Measurements from ENCODE around the gene SCARB1. TPM values are rescaled to one million over a fixed set of nuclear protein-coding genes. Genes with fewer than 3 reads are reported as not detected.

SCARB1 gene
- total and polyA plus RNA-seq, 9 of the 15 experiments (the other 6 are each of a cell fraction or from before 2014, with no cell fraction given) = 0.56 to 157 (median 52.8) TPM

- TF ChIP-seq POLR3G (IDR thresholded peaks at IDR 0.05; ENCODE audit: extremely low read depth, insufficient read length, insufficient replicate concordance) (no peak), ATF7 (IDR thresholded peaks at IDR 0.05) (no peak), CBX2 (IDR thresholded peaks at IDR 0.05; ENCODE audit: insufficient read depth, low read length, poor library complexity, severe bottlenecking) (no peak), ZNF3 (CRISPR knock-in tag; IDR thresholded peaks at IDR 0.05) (no peak), ZNF445 (CRISPR knock-in tag; IDR thresholded peaks at IDR 0.05; ENCODE audit: low read depth) (no peak), ZNF253 (CRISPR knock-in tag; conservative IDR thresholded peaks at IDR 0.05) (no peak), YY1 (IDR thresholded peaks at IDR 0.05; ENCODE audit: borderline replicate concordance in 1 of 3, control insufficient read depth in 1 of 3, extremely low read depth in 1 of 3, insufficient read depth in 3 of 3, insufficient read length in 1 of 3, insufficient replicate concordance in 2 of 3, low read depth in 1 of 3, low read length in 2 of 3) (no peak), MLX (CRISPR knock-in tag; conservative IDR thresholded peaks at IDR 0.05) (no peak), LCOR (CRISPR knock-in tag; IDR thresholded peaks at IDR 0.05) (0 out of 2 replicates have a peak, but pooled peaks have one; percentile 22), ZNF239 (CRISPR knock-in tag; IDR thresholded peaks at IDR 0.05) (no peak), LEF1 (IDR thresholded peaks at IDR 0.05) (no peak), HNRNPK (IDR thresholded peaks at IDR 0.05; ENCODE audit: low read depth, low read length, poor library complexity, severe bottlenecking) (no peak), E2F6 (IDR thresholded peaks at IDR 0.05; ENCODE audit: borderline replicate concordance in 1 of 2, extremely low read depth in 1 of 2, insufficient read depth in 1 of 2, insufficient read length in 1 of 2, low read depth in 1 of 2, low read length in 1 of 2, poor library complexity in 1 of 2, severe bottlenecking in 1 of 2) (no peak), SIN3A (IDR thresholded peaks at IDR 0.05; ENCODE audit: borderline replicate concordance in 2 of 2, control insufficient read depth in 1 of 2, low read depth in 2 of 2, low read length in 2 of 2) (no peak), RFX7 (CRISPR knock-in tag; IDR thresholded peaks at IDR 0.05) (no peak), GATAD2A (IDR thresholded peaks at IDR 0.05) (no peak), TAF1 (IDR thresholded peaks at IDR 0.05; ENCODE audit: control insufficient read depth, extremely low read depth, insufficient read depth, low read length, severe bottlenecking) (no peak), ESRRA (IDR thresholded peaks at IDR 0.05; ENCODE audit: borderline replicate concordance, low read depth) (0 out of 2 replicates have a peak, but pooled peaks have one; percentile 24), VEZF1 (CRISPR knock-in tag; IDR thresholded peaks at IDR 0.05) (no peak), ILK (tag; IDR thresholded peaks at IDR 0.05; ENCODE audit: borderline replicate concordance, low read depth) (no peak), ZNF398 (CRISPR knock-in tag; IDR thresholded peaks at IDR 0.05) (no peak)
Measured at GRCh38 chr12:124767066-124767821, 96.4 kb downstream of the SCARB1 start (continued).
